ENCODE data around the gene ICAM1. TPM values are rescaled to one million over a fixed set of nuclear protein-coding genes. Genes with fewer than 3 reads are reported as not detected.

ICAM1 gene
- total RNA-seq, 1 donor from 2014 or later, result 31.8 TPM

GRCh38 chr19:10295847-10296591 is 25.1 kb downstream of the ICAM1 start:
- peak overlapping the region; percentile 45 for H3K4me3 Mint-ChIP-seq (ENCODE audit: unreplicated experiment)
- no peak overlapping the region for H3K27ac Mint-ChIP-seq (ENCODE audit: unreplicated experiment)
- peak; percentile 81 for DNase-seq (ENCODE audit: extremely low spot score, unreplicated experiment)
- H3K36me3 Mint-ChIP-seq (ENCODE audit: unreplicated experiment), result peaks cover 2% of the 10 kb centered on the region
- H3K9me3 Mint-ChIP-seq (ENCODE audit: unreplicated experiment), result no peaks in the 10 kb centered on the region
- H3K27me3 Mint-ChIP-seq (ENCODE audit: unreplicated experiment), result peaks cover 56% of the 10 kb centered on the region
- TF ChIP-seq CTCF (IDR thresholded peaks at IDR 0.05), result no peak
- H3K4me1 Mint-ChIP-seq (ENCODE audit: unreplicated experiment), result peaks cover 28% of the 10 kb centered on the region

GRCh38 chr19:10299545-10300458 is 28.9 kb downstream of the ICAM1 start:
- no peaks in the 10 kb centered on the region for H3K9me3 Mint-ChIP-seq (ENCODE audit: unreplicated experiment)
- H3K4me1 Mint-ChIP-seq (ENCODE audit: unreplicated experiment), result peaks cover 5% of the 10 kb centered on the region
- no peak overlapping the region for H3K4me3 Mint-ChIP-seq (ENCODE audit: unreplicated experiment)
- no peak for TF ChIP-seq CTCF (IDR thresholded peaks at IDR 0.05)
- DNase-seq (ENCODE audit: extremely low spot score, unreplicated experiment), result no peak
- H3K27me3 Mint-ChIP-seq (ENCODE audit: unreplicated experiment), result peaks cover 23% of the 10 kb centered on the region
- H3K27ac Mint-ChIP-seq (ENCODE audit: unreplicated experiment), result no peak overlapping the region
- no peaks in the 10 kb centered on the region for H3K36me3 Mint-ChIP-seq (ENCODE audit: unreplicated experiment)

GRCh38 chr19:10305139-10305806 is 34.4 kb downstream of the ICAM1 start:
- H3K4me3 Mint-ChIP-seq (ENCODE audit: unreplicated experiment), result no peak overlapping the region
- peaks cover 5% of the 10 kb centered on the region for H3K36me3 Mint-ChIP-seq (ENCODE audit: unreplicated experiment)
- no peak for TF ChIP-seq CTCF (IDR thresholded peaks at IDR 0.05)
- H3K27ac Mint-ChIP-seq (ENCODE audit: unreplicated experiment), result no peak overlapping the region
- DNase-seq (ENCODE audit: extremely low spot score, unreplicated experiment), result no peak
- peaks cover 3% of the 10 kb centered on the region for H3K27me3 Mint-ChIP-seq (ENCODE audit: unreplicated experiment)
- no peaks in the 10 kb centered on the region for H3K9me3 Mint-ChIP-seq (ENCODE audit: unreplicated experiment)
- H3K4me1 Mint-ChIP-seq (ENCODE audit: unreplicated experiment), result no peaks in the 10 kb centered on the region

- Mint-ChIP-seq H3K4me1 (ENCODE audit: unreplicated experiment) (no peaks in the 10 kb centered on the region), H3K36me3 (ENCODE audit: unreplicated experiment) (peaks cover 5% of the 10 kb centered on the region), H3K27ac (ENCODE audit: unreplicated experiment) (no peak overlapping the region), H3K9me3 (ENCODE audit: unreplicated experiment) (no peaks in the 10 kb centered on the region), H3K4me3 (ENCODE audit: unreplicated experiment) (no peak overlapping the region), H3K27me3 (ENCODE audit: unreplicated experiment) (peaks cover 3% of the 10 kb centered on the region)
- no peak for TF ChIP-seq CTCF (IDR thresholded peaks at IDR 0.05)
- no peak for DNase-seq (ENCODE audit: extremely low spot score, unreplicated experiment)
Measured at GRCh38 chr19:10306327-10306726, 35.4 kb downstream of the ICAM1 start.
